Measurements from ENCODE around the gene LYPLAL1. TPM values are rescaled to one million over a fixed set of nuclear protein-coding genes. Genes with fewer than 3 reads are reported as not detected.
"Not testable (repeated sequence)": the region's sequence is repeated elsewhere in the genome, so short reads cannot be mapped to it uniquely, and the experiment has no call there.

LYPLAL1 gene
- polyA plus RNA-seq, 12 donors = 23.6 to 67.8 (median 35.9) TPM; not detected in 1

DNA sequence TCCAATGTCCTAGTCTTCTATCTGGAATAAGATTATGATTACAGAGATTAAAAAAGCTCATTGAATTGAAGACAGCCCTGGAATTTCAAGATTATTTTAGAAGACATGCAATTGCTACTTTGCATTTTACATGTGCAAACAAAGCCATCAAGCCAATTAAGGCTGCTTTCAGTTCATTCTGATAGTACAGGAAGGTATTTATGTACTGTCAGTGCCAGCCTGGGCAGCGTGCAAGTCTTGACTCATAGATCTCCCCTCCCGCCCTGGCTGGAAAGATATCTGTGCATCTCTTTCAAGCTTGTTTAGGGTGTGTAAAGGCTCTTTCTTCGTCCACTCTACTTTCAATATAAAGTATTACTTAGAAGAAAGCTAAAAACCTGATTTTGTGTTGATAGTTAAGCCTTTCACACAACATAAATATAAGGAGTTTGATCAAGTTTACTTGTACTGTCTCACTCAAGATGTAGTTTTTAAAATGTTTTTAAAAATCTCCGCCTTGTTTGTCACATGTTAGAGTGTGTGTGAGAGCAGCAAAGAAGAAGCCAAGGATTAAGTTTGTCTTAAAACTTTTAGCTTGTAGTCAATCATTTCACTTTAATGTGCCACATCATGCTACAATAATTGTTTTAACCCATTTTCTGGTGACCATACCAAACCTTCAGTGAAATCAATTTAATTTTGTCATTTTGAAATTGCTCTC is 13.6 kb upstream of the LYPLAL1 start:
- DNase-seq = no peak

DNA sequence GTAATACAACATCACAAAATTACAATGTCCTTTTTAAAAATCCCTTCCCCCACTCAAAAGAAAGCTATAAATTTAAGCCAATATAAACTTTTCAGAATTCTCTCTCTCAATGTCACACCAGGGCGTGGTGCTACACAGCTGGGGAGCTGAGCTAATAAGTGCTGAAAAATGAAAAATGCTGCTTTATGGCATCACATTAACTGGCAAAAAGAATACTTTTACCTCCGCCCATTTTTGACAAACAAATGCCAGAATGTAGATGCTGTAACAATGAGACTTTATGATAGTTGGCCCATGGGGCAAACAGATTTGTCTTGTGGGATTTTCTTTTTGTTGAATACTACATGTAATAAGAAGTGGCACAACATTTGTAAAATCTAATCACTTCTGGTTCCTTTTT is 12.7 kb upstream of the LYPLAL1 start:
- peak; percentile 35 for DNase-seq

DNA sequence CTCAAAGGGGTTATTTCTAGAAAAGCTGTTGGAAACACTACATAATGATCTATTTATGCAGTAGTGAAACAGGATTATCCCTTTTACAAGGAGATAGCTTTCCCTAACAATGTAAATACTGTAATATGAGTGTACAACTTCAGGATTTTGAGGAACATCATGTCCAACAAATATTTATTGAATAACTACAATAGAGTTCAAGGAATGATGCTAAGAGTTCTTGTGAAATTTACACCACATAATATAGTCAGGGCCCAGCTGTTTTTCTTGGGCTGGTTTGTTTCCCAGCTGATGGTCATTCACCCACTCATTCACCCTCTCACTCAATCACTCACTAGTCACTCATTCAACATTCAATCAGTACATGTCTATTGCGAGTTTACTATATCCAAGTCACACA is 12.3 kb upstream of the LYPLAL1 start:
- DNase-seq = no peak

DNA sequence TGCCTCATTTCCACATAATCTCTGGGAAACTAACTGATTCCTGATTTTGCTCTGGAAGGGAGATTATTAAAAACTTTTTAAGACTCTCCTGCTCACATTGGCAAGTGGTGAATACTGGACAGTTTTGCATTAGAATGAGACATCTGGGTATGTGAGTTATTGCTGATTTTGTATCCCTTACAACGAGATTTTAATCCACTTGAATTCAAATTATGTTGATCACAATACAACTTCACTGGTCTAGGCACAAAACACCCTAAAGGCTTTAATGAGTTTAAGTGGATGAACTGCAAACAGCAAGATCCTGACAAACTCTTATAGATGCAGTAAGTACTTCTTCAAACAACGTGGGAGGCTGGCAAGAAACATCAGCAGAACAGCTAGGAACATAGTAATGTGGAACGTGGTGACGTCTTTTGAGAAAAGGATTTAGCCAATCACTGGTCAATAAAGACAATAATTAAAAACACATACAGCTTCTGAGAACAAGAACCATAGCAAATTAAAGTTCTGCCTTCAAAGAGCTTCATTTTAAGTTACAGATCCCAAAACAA is 10.2 kb upstream of the LYPLAL1 start:
- DNase-seq = no peak

DNA sequence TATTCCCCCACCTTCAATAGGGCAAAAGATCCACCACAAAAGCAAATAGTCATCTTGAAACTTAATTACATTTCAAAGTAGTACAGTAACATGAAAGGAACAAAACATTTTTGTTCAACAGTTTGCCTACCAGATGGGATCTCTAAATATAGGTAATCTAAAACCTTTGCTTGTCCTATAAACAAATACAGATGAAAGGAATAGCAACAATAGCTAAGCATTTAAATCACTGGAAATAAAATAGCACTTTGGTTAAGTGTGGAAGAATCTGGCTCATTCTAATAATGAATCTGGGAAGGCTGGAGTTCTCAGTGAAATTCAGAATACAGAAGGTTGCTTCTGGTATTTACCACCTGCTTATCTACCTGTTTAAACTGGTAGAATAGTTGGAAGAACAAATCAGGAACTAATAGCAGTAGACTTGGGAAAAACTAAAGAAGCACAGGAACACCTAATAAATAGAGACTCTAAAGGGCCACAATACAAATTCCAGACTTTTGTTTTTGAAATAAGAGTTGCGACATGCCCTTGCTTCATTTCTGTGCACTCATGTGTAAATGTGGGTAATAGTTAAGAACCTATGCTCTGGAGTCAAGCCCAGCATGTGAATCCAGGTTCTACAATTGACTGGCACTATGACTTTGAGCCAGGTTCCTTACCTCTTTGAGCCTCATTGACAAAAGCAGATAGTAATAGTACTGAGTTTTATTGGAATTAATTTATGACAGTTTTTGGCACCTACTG is 2.3 kb upstream of the LYPLAL1 start:
- DNase-seq = no peak

DNA sequence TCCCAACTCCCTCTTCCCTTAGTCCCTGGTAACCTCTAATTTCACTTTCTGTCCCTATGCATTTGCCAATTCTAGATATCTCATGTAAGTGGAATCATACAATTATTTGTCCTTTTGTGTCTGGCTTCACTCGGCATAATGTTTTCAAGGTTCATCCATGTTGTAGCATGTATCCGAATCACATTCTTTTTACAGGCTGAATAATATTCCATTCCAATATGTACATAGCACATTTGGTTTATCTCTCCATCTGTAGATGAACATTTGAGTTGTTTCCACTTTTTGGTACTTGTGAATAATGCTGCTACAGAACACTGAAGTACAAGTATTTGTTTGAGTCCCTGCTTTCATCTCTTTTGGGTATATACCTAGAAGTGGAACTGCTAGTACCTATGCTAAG is 857 bp upstream of the LYPLAL1 start:
- DNase-seq = no peak

DNA sequence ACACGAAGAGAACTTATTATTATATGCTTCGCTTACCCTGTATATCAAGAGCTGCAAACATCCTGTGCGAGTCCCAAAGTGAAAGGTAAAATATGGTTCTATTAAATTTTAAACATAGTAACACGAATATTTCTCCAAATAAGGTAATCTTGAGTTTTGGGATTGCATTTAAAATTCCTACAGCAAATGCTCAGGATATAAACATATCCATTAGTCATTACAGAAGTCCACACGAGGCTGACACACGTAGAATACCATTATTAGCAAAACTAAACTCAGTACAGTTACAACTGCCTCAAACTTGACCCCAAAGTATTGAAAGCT is 282 bp upstream of the LYPLAL1 start:
- DNase-seq = no peak

DNA sequence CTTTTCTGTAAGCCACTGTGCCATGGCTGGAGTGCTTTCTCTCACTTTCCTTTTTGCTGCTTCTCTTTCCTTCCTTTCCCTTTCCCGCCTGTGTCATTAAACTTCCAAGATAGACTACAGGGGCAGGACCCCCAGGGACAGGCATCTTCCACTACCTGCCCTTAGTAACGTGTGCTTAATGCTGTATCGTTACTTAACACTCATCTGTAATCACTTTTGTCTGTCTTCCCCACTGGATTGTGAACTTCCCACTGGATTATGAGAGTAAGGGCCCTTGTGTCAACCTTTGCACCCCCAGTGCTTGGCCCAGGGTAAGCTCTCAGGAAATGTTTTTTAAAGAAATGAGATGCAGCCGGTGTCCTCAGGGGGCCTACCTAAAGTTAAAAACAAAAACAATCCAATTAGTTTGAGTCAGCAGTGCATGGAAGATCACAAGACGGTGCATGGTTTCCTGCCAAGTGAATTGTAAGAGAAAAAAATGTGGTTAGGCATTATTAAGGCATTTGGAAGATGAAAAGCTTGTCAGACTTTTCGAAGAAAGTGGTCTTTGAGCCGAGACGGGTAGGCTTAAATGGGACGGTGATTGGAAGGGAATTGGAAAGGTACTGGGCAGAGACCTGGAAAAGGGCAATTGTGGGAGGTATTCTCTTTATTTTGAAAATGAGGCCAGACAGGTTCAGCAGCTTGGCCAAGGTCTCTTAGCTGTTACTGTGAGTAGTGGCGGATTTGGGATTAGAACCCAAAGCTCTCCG is 958 bp downstream of the LYPLAL1 start:
- no peak for DNase-seq

DNA sequence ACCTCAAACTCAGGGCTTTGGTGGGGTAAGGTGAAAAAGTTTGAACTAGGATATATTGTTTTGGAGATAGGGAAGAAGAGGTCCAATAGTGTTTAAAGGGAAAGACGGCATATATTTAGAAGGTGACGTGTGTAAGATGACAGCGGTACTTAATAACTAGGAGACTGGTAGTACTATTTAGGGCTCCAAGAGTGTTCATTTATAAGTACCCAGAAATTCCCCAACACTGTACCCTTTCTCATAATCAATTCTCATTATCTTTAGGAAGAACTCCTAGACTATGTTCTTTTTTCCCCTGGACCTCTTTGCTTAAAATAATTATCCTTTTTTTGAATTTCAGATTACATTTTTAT is 1.5 kb downstream of the LYPLAL1 start:
- DNase-seq = no peak

DNA sequence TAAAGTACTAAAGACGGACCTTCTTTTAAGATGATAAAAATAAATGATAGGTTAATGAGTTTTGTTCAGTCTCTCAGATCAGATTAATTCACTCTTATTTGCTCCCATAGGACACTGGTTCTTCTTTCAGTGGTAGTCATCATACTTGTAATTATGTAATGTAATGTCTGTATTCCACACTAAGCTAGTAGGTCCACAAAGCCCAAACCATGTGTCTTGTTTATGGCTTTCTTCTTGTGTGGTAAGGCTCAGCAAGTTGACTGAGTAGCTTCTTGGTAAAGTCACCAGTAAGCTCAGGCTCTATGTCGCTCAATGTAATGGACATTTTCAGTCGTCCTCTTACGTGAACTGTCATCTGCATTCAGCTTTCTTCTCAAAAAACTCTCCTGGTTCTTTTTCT is 2.5 kb downstream of the LYPLAL1 start:
- no peak for DNase-seq

DNA sequence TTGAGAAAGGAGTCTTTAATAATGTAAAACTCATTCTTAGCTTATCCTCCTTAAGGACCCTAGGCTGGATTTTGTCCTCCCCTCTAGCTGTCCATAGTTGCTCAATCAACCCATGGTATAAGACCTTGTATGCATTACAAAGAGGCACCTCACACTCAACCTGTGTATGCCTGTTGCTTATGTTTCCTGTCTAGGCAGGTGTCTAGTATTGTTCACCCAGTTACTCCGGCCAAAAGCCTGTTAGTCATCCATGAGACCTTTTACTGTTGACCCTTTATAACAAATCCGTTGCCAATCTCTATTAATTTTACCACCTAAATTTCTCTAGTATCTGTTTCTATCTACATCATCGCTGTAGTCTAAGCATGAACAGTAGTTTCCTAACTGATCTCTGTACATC is 3.7 kb downstream of the LYPLAL1 start:
- DNase-seq = no peak

DNA sequence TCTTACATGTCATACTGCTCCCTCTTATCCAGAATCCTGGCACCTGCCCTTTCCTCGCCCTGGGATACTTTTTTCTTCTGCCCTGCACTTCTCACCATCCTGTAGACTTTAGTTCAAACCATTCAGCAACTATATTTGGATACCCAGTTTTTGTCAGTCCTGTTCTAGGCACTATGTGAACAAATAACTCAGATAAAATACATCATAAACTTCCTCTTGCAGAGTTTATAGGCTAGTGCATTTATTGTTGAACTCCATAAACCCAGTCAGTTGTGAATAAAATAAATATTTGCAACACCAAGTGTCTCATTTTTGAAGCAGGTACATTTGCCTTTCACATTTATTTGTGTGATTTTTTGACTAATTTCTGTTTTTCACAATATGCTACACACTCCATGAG is 4.3 kb downstream of the LYPLAL1 start:
- DNase-seq = no peak

DNA sequence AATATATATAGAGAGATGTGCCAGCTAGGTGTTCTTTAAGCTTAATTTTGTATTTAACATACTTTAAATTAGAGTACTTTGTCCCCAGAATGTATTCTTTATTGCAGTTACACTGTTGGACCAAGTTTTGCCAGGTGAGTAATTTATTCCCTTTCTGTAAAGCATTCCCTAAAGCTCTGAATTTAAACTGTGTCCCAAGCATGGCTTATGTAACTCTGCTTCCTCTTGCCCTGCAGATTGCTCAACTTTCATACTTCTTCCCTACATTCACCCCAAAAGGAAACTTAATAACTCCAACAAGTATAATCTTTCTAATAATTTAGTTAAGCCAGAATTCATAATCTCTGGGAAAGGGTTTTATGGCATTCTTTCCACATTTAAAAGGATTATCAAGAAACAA is 5.6 kb downstream of the LYPLAL1 start:
- no peak for DNase-seq

DNA sequence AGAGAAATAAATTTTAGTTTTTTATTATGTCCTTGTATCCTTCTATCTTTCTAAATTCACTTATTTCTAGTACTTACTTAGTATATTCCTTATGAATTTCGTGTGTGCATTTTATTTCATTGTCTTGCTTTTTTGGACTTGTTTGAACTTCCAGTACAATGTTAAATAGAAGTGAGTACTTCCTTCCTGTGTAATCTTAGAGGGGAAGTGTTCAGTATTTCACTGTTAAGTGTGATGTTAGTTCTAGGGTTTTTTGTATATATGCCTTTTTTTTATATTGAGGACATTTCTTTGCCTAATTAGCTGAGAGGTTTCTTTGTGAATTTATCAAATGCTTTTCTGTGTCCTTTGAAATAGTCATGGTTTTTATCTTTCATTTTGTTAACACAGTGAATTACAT is 10.7 kb downstream of the LYPLAL1 start:
- DNase-seq = no peak

DNA sequence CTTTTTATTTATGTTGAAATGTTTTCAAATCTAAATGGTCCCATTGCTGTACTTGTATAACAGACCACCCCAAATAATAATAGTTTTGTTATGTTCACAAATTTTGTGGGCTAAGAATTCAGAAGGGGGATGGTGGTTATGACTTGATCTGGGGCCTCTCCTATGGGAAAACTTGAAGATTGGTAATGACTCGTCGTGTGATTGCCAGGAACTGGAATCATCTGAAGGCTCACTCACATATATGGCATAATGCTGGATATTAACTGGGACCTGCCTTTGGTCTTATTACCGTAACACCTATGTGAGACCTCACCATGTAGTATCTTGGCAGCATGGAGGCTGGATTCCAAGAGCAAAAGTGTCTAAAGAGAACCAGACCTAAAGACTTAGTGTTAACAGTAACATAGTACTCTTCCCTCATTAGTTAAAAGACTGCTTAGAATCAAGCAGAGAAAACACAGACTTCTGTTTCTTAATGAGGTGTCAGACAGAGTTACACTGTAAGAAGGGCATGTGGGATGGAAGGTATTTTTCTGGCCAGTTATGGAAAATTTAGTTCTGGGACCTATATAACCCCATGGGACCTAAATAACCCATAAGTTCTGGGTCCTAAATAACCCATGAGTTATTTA is 11.9 kb downstream of the LYPLAL1 start:
- no peak for DNase-seq

DNA sequence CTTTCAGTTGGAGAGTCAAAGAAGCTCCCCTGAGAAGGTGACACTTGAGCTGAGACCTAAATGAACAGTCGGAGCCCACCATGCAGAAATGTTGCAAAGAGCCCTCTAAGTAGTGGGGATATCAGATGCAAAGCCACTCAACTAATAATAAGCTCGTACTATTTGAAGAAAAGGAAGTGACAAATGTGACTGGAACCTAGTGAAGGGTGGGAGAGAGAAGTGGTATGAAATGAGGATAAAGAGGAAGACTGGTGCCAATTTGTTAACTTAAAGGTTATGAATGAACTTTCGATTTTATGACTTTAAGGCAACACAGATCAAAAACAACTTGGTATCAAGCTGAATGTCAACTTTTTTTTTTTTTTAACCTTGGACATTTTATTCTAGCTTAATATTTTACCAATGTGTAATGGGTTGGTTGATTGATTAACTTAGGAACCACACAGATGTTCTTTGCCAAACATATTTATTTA is 14.7 kb downstream of the LYPLAL1 start:
- peak; percentile 14 for DNase-seq

DNA sequence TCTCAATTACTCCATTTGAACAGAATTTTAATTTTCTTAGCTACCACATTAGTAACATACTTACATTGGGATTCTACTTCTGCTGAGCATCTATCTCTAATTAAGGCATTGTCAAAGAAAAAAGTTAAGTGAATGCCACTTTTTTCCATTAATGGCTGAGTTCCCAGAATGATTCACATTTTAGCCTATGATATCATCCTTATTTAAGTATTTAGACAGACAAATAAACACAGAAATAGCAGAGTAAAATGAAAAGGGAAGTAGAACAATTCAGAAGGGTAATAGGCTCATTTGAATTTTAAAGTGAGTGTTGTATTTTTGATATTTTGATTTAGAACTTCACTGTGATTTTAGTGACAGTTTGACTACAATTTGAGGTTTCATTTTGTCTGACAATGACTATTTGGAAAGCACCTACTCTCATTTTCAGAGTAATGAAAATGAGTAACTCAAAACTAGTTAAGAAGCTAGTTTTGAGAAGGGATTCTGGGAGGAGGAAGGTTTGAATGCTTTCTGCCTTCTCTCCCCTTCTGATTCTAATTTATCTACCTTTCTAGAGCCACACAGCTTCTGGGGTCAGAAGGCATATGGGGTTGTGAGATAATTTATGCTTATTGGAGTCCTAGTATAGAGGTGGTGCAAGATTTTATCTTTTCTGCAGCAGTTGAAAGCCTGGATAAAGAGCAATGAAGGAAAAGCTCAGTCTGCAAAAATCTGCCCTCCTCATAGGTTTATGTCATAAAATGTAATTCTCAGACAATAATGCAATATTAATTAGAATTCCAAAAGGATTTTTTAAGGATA is 15.5 kb downstream of the LYPLAL1 start:
- DNase-seq = peak; percentile 78

DNA sequence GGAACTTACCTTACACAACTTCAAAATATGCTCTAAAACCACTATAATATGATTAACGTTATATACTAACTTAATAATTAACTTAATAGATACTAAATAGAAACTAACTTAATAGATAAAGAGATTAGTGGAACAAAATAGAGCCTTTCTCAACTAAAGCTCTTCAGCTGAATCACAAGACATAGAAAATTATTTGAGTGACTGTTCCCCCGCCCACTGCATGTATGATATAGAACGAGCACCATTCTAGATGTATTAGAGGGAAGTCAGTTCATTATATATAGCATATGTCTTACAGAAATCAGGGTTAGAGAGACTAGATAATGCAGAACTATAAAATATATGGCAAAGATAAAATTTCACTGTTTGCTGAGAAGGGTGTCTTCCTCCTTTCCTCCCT is 16.3 kb downstream of the LYPLAL1 start:
- DNase-seq = no peak

DNA sequence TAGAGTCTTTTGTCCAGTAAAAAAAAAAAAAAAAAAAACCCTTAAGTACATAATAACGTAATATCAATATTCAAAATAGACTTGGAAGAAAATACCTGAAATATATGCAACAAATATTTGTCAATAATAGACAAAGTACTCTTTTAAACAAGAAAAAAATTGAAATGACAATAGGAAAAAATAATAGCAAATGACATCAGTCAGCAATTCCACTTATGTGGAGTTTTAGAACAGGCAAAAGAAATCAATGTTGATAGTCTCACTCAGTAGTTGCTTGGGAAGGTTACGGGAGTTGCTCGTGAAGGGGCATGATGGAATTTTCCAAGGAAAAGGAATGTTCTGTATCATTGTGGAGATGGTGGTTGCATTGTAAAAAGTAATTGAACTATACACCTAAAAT is 16.9 kb downstream of the LYPLAL1 start:
- no peak for DNase-seq

DNA sequence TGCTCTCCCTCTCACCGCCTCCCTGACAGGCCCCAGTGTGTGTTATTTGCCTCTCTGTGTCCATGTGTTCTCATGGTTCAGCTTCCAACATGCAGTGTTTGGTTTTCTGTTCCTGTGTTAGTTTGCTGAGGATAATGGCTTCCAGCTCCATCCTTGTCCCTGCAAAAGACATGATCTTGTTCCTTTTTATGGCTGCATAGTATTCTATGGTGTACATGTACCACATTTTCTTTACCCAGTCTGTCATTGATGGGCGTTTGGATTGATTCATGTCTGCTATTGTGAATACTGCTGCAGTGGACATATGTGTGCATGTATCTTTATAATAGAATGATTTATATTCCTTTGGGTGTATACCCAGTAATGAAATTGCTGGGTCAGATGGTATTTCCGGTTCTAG is 22.2 kb downstream of the LYPLAL1 start:
- not testable (repeated sequence) for DNase-seq

DNA sequence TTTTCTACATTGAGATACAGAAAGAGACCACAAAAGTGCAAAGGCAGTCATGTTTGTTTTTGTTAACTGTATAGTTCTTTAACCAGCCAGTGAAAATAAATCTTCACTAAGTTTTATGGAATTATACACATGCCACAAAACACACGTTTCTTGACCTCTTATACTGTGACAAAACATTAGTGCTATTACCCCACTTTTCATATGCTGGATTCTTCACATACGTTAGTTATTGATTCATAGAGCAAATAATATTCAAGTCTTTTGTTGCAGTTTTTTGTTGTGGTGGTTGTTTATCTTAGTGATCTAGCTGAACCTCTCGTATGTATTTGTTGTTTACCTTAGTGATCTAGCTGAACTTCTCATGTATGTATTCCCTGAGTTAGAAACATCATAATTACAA is 28.0 kb downstream of the LYPLAL1 start:
- no peak for DNase-seq

Data from muscle of arm (tissue), 12 donors.